Testis (tissue), 2 donors: ENCODE data around the gene CHST2.

Source experiments
- POLR2A ChIP-seq: fragments of 450-650 bp; IDR thresholded peaks from one replicate; pipeline ENCODE4 v1.6.1; 2017; ENCODE audit warnings: antibody characterized with exemption, mild to moderate bottlenecking, moderate library complexity
- TF ChIP-seq, protein P1 (sequence below), 3 experiments: fragments of 450-650 bp in 2 of 3; fragments of 200-600 bp in 1 of 3; sonication (generic) in 1 of 3; IDR thresholded peaks; one replicate each; pipeline ENCODE4 v1.5.1; 2016 to 2019; ENCODE audit warnings: antibody characterized with exemption in 3 of 3, mild to moderate bottlenecking in 2 of 3, moderate library complexity in 1 of 3

GRCh38 chr3:143122608-143123352 lies 3.2 kb downstream of the CHST2 start:
- TF ChIP-seq, protein P1, sequence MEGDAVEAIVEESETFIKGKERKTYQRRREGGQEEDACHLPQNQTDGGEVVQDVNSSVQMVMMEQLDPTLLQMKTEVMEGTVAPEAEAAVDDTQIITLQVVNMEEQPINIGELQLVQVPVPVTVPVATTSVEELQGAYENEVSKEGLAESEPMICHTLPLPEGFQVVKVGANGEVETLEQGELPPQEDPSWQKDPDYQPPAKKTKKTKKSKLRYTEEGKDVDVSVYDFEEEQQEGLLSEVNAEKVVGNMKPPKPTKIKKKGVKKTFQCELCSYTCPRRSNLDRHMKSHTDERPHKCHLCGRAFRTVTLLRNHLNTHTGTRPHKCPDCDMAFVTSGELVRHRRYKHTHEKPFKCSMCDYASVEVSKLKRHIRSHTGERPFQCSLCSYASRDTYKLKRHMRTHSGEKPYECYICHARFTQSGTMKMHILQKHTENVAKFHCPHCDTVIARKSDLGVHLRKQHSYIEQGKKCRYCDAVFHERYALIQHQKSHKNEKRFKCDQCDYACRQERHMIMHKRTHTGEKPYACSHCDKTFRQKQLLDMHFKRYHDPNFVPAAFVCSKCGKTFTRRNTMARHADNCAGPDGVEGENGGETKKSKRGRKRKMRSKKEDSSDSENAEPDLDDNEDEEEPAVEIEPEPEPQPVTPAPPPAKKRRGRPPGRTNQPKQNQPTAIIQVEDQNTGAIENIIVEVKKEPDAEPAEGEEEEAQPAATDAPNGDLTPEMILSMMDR (IDR thresholded peaks at IDR 0.05): no peak
- TF ChIP-seq POLR2A: no peak
